HG03439 (cell line): Measurements from ENCODE around the gene SMAD3.
"Not testable (repeated sequence)": the region's sequence is repeated elsewhere in the genome, so short reads cannot be mapped to it uniquely, and the experiment has no call there.

ENCODE experiments used
- ATAC-seq: cut with Tn5 transposase; IDR thresholded peaks from one replicate; pipeline ENCODE4 v1.9.1; 2021; ENCODE audit warnings: mild to moderate bottlenecking, moderate library complexity; ENCODE audit not compliant: unreplicated experiment

The SMAD3 gene

DNA sequence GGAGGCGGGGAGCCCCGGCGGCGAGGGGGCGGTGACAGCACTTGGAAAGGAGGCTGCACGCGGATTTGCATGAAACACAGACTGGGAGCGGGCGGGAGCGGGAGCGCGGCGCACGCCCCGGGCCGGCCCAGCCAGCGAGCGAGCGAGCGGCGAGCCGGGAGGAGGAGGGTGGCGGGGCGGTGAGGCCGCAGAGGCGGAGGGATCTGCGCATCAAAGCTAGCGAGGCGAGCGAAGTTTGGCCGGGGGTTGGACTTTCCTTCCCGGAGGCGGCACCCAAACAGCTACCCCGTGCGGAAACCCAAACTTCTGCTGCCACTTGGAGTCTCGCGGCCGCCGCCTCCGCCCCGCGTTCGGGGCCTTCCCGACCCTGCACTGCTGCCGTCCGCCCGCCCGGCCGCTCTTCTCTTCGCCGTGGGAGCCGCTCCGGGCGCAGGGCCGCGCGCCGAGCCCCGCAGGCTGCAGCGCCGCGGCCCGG, at the start of gene SMAD3:
Gene SMAD3, plus strand, starts transcription at position 72 of the 475 bp plus-strand sequence. CDS start 553 bp downstream, outside the sequence.
- peak; percentile 56 for ATAC-seq

DNA sequence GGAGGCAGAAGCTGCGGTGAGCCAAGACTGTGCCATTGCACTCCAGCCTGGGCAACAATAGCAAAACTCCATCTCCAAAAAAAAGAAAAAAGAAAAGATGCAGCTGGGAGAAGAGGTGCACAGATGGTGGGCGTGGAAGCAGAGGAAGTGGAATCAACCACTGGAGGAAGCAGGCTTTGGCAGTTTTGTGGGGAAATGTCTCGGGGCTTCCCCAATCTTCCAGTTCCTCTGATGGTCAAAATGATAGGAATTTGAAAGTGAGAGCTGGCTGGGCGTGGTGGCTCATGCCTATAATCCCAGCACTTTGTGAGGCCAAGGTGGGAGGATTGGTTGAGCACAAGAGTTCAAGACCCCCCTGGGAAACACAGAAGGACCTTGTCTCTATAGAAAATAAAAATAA, 48.1 kb upstream of the SMAD3 start:
- no peak for ATAC-seq

DNA sequence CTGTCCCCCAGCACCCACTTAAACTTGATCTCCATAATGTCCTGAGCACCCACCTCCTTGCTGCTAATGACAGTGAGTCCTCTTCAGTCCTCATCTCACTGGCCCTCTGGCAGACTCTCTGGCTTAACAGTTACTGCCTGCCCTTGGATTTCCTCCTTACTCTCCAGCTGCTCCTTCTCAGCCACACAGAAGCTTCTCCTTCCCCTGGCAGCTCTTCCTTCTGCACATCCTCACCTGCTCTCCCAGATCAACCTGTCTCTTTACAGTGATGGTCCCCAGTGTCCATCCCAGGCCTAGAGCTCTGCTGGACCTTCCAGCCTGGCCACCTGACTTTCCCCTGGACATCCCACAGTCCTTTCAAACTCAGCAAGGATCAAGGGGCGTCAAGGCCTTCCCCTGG, 47.4 kb upstream of the SMAD3 start:
- ATAC-seq: no peak

DNA sequence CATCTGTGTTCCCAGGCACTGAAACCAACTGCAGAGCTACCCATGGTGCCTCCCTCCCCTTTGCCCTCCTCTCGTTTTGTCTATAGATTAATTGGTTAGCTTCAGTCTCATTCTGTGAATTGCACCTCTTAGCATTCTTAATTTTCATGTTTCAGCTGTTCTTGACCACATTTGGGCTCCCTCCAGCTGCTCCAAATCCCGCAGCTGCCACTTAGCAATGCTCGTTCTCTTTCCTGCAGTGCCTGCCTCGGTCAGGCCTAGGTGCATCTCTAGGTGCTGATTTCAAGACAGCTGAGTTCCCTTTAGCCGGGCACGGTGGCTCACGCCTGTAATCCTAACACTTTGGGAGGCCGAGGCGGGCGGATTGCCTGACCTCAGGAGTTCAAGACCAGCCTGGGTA, 47.0 kb upstream of the SMAD3 start:
- no peak for ATAC-seq

DNA sequence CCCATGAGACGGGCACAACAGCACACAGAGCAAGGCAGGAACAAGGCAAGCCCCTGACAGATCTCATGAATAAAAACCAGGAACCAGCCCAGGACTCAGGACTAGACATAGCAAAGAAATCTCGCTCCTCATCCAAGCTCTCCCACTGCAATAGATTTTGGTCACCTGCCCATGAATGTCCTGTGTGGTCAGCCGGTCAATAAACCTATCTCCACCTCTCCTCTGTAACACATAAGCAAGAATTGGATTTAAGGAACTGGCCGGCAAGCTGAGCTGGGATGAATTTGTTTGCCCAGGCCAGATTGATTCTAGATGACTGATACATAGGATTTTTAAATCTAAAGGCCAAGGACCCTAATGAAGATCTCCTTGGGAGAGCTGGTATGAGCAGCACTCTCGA, 46.3 kb upstream of the SMAD3 start:
- no peak for ATAC-seq

DNA sequence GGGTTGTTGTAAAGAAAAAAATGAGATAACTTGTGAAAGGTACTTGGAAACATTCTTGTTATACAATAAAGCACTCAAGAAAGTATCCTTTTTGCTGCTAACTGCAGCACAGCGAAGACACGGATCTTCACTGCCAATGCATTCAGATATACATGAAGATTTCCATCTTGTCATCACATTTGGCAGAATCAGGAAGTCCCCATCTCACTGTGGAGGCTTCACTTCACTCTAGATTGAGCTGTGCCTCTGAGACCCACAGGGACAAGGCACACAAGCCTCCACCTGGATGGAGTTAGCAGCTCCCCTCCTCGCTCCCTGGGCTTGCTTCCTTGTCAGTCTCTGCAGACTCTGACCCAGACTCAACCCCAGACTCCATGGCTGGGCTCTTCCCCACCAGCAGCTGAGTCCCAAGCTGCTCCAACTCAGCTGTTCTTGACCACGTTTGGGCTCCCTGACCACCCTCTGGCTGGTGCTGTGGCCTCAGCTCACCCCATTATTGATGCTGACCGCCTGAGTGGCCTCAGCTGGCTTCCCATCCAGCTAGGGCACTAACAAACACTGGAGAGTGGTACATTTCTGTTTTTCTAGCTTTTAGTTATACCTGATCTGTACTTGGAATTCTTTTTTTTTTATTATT, 45.4 kb upstream of the SMAD3 start:
- no peak for ATAC-seq

DNA sequence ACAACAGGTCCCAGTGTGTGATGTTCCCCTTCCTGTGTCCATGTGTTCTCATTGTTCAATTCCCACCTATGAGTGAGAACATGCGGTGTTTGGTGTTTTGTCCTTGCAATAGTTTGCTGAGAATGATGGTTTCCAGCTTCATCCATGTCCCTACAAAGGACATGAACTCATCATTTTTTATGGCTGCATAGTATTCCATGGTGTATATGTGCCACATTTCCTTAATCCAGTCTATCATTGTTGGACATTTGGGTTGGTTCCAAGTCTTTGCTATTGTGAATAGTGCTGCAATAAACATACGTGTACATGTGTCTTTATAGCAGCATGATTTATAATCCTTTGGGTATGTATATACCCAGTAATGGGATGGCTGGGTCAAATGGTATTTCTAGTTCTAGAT, 44.7 kb upstream of the SMAD3 start:
- not testable (repeated sequence) for ATAC-seq

DNA sequence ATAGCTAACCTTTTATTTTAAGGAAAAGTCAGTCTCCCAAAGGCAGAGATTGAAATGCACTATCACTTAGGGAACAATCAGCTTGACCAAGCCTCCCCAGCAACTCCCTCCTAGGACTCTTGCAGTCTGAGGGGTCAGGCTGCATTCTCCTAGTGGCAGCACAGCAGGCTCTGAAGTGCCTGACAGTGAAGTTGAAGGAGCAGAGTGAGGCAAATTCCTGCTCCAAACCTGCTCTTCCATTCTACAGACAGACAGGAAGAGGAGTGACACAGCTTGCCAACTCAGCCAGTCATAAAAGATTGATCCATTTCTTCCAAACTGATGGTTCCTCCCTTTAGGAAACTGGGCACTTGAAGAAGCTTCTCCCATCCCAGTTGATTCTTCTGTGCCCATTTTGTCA, 43.9 kb upstream of the SMAD3 start:
- ATAC-seq: no peak

DNA sequence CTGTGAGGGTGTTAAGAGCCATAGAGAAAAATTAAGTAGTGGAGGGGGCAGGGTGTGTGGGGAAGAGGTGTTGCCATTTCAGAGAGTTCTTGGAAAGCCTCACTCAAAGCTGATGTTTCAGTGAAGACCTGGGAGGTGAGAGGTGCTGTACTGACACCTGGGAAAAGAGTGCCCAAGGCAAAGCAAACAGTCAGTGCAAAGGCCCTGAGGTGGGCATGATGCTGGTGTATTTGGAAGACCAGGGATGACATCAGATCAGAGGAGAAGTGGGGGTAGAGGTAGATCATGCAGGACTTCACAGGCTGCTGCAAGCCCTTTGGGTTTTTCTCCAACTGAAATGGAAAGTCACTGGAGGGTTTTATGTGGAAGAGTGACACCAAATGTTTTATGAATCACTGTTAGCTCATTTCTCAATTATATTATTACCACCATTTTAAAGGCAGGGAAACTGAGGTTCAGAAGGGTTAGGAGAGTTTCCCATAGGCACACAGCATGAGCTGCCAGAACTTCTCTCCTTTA, 42.8 kb upstream of the SMAD3 start:
- no peak for ATAC-seq

DNA sequence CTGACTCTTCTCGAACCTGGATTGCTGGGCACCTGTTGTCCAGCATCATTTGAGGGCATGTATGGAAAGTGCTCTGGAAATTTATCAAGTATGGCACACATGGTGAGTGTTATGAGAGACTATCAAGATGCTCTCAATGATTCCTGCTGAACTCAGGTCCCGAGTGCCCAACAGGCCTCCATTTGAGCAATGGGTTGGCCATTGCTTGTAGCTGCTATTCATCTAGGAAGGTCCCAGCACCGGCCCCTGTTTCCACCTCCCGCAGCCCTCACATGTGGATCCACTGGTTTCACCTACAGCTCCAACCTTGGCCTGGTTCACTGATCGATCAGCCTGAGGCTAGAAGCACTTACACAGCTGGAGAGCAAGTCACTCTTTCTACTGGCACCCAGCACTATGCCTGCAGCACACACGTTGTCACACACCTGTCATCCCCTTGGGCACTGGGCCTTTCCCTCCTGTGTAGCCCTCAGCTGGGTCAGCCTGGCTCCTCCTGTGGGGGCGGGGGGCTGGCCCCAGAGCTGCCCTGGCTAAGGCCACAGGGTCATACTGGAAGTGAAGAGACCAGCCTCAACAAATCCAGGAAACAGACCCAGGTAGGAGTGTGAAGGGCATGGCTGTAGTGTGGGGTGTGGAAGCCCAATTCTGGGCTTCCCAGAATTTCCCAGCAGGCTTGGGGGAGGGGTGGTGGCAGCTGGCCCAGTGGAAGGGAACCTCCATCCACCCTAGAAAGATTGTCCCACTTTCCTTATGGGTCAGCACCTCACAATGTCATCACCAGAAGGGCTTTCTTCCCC, 41.7 kb upstream of the SMAD3 start:
- ATAC-seq: no peak

DNA sequence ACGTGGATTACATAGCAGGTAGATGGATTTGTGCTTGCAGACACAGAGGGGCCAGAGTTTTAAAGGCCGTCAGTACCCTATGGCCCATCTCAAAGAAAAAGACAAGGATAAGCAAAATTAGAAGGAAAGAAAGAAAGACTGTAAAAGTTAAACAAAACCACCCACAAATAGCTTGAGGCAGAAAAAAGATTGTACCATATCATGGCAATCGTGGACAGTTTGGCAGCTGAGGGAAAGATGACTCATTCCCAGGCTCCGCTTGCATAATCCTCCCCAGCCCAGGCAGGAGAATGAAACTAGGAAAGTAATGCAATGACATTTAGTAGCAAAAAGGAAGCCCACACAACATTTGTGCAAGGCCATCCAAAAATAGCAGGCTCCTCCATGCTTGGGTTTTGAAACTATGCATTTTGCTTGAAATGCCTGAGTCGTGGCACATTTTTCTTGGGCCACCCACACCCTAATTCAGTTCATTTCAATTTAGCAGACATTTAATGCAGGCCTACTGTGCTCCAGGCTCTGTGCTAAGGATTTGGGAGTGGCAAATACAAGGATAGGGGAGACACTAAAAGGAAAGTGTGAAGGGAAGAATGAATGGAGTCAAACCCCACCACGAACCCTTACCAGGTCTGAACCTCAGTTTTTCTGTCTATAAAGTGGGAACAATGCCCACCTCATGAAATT, 40.9 kb upstream of the SMAD3 start:
- ATAC-seq: no peak

DNA sequence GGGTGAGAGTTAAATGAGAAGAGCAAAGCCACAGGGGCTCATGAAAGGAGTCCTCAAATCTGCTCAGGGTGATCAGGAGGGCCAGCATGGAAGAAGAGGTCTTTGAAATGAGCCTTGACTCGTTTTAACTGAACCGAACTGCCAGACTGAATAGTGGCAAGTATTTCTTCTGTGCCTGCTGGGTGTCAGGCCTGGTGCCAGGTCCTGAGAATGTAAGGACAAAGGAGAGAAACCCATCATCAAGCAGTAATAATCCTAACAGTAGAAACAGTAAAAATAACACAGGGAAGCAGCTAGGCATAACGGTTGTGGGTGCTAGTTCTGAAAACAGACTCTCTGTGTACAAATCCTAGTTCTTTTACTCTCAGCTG, 40.4 kb upstream of the SMAD3 start:
- ATAC-seq: no peak

DNA sequence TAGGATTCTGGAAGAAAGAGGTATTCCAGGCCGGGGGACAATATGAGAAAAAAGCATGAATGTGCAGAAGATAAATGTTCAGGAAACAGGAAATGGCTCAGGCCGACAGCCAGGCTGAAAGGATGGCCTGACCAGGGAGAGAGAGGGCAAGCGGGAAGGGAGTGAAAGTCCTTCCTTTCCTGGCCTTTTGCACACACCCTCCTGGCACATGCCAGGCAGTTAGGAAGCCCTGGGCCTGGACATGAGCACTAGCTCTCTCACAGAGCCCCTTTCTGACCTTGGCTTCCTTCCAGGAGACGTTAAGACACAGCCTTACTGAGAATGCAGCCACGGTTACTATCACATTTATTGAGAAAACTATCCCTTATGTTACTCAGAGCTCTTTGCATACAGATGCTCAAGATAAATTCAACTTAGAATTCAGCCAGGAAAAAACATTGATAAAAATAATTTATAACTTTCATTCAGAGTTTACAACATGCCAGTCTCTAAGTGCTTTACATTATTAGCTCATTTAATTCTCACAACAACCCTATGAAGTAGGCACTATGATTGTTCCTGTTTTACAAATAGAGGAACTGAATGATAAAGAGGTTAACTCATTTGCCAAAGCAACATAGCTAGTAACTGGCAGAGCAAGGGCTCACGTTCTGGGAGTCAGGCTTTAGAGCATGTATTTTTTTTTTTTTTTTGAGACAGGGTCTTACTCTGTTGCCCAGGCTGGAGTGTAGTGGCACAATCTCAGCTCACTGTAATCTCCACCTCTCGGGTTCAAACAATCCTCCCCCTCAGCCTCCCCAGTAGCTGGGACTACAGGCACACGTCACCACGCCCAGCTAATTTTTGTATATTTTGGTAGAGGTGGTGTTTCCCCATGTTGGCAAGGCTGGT, 39.4 kb upstream of the SMAD3 start:
- no peak for ATAC-seq

DNA sequence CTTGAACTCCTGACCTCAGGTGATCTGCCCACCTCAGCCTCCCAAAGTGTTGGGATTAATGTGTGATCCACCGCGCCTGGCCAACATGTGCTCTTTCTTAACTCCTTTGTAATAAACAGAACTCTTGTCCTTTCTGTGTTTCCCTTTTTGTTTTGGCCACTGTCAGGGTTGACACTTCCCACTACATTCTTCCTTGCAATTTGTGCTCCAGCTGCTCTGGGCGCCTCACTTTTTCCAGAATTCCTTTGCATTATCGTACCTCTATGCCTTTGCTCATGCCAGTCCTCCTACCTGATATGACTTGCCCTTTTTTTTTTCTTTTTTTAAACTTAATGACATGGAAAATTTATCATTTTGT, 38.8 kb upstream of the SMAD3 start:
- ATAC-seq: no peak

DNA sequence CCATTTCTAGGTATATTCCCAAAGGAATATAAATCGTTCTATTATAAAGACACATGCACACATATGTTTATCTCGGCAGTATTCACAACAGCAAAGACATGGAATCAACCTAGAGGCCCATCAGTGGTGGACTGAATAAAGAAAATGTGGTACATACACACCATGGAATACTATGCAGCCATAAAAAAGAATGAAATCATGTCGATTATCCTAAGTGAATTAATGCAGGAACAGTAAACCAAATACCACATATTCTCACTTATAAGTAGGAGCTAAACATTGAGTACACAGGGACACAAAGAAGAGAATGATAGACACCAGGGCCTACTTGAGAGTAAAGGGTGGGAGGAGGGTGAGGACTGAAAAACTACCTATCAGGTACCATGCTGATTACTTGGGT, 37.0 kb upstream of the SMAD3 start:
- not testable (repeated sequence) for ATAC-seq

DNA sequence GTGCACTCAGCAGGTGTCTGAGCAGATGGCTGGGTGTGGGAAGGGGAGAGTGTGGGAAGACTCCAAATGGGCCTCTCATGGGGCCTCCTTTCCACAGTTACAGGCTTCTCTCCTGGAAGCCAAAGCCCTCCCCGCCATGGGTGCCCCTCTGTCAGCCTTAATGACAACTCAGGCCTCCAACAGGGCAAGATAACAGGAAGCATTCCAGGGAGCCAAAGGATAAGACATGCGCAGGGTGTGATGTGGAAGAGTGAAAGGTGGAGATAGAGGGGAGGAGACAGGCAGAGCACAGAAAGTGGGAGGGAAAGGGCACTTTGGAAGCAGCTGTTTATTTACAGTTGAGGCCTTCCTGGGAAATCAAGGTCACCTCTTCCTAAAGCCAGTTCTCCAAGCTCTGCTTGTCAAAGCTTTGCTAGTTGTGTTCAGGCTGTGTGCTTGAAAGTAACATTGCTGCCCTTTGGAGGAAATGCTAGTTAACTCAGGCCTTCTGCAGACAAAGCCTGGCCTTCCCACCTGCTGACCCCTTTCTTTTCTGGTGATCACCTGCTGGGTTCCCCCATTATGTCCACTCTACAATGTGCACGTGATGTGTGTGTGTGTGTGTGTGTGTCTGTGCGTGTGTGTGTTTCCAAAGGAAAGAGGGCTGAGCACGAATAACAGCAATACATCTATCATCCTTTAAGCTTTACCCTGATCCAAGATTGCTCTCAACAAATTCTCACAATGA, 35.2 kb upstream of the SMAD3 start:
- ATAC-seq: no peak

DNA sequence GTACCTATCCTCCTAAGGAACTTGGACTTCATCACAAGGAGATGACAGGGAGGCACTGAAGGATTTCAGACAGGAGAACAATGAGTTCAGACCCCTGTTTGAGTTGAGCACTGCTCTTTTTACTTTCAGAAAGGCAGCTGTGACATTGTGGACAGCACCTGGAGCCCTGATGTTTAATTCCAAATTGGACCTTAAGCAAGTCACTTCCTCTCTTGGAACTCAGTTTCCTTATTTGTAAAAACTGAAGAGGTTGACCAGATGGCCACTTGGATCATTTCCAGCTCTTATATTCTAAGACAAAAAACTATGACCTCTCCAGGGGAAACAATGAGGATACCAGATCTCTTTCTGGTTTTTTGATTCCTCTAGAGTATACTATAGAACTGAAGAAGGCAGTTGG, 34.1 kb upstream of the SMAD3 start:
- no peak for ATAC-seq

DNA sequence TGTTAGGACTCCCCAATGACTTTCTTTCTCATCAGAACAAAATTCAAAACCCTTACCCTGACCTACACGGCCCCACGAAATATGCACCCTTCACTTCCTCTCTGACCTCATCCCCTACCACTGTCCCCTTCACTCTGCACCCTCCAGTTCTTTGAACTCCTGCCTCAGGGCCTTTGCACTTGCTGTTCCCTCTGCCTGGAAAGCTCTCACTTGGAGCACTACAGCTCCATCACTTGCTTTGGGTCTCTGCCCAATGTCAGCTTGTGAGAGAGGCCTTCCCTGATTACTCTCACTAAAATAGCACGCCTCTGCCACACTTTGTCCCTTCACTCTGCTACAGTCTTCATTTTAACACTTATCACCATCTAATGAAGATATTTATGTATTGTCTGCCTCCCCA, 32.8 kb upstream of the SMAD3 start:
- ATAC-seq: no peak

DNA sequence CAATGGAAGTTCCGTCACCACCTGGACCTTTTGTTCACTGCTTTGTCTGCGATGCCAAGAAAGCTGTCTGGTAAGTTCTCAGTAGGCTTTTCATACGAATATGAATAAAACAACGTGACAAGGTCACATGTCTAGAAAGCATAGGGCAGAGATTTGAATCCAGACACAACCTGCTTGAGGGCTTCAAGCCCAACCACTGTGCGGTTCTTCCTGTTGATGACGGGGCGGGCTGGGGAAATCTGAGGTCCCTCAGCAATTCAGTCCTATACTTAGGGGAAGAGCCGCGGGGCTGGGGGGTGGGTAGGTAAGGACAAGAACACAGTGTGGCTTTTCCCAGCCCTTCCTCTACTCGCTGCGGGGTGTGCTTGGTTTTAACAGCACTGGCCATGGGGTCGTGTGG, 32.4 kb upstream of the SMAD3 start:
- ATAC-seq: no peak

DNA sequence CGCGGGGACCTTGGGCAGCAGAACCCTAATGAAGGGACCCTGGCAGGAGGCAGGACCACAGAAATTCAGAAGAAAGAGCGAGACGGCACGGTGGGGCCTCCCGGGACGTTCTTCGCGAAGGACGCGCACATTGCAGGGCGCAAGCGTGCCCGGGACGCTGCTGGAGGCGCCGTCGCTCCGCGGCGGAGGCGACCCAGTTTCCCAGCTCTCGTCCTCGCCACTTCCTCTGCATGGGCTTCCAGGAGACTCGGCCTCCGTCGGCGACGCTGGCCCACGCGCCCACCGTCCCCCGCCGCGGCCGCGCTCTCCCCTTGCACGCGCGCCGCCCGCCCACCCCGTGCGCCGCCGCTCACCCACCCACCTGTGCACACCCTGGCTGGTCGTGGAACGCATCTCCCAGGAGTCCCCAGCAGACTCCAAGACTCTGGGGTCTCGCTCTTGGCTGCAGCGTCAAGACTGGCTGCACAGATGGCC, 31.8 kb upstream of the SMAD3 start:
- ATAC-seq: no peak
